ENCODE measurements around the gene ZNF615.
"Not testable (repeated sequence)": the region's sequence is repeated elsewhere in the genome, so short reads cannot be mapped to it uniquely, and the experiment has no call there.

The ZNF615 gene

DNA sequence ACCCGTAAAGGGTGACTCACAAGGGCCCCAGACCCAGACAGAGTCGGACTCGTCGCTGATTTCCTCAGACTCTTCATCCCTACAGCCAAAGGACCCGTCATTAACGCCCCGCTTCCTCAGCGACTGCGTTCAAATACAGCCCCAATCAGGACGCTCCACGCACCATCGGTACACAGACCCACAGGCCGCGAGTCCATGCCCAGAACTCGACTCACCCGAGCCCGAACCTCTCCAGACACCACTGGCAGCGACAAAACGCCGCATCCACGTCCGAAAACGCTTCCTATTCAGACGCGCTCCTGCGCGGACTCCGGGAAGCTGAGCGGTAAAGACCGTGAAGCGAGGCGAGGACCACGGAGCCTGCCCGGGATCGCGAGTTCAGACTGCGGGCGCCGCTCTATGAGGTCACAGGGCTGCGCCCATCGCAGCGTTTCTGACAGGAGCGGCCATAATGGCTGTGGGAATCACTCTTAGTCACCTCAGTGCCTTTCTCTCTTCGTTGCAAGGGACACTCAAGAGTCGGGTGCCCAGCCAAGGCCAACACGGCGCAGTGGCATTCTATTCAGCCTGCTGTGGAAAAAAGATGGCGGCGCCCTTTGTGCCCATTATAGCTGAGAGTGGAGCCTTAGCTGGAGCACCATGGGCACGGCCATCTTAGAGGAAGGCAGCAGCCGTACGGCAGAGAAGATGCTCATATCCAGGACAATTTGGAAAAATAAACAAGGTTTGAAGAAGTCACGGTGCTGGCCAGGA lies 20.2 kb upstream of the ZNF615 start, which contains the start of gene ZNF614:
Gene ZNF614 (minus strand): TSS at position 353 of the 753 bp plus-strand sequence. CDS start 2,634 bp downstream, outside the sequence.
- ChIA-PET CTCF (no interaction called here), POLR2A (no interaction called here)
- DNase-seq (ENCODE audit: extremely low spot score): peak; percentile 92
- no peak for TF ChIP-seq CTCF (IDR thresholded peaks at IDR 0.05; ENCODE audit: control extremely low read depth, extremely low read depth, low read depth, missing control alignments)

GRCh38 chr19:52026255-52026990 lies 18.4 kb upstream of the ZNF615 start:
- DNase-seq (ENCODE audit: extremely low spot score); POLR2A ChIA-PET; CTCF ChIA-PET: not testable (repeated sequence)

DNA sequence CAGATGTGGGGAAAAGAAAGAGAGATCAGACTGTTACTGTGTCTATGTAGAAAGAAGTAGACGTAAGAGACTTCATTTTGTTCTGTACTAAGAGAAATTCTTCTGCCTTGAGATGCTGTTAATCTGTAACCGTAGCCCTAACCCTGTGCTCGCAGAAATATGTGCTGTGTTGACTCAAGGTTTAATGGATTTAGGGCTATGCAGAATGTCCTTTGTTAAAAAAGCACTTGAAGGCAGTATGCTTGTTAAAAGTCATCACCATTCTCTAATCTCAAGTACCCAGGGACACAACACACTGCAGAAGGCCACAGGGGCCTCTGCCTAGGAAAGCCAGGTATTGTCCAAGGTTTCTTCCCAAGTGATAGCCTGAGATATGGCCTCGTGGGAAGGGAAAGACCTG lies 16.5 kb upstream of the ZNF615 start:
- POLR2A ChIA-PET; CTCF ChIA-PET; DNase-seq (ENCODE audit: extremely low spot score): not testable (repeated sequence)

DNA sequence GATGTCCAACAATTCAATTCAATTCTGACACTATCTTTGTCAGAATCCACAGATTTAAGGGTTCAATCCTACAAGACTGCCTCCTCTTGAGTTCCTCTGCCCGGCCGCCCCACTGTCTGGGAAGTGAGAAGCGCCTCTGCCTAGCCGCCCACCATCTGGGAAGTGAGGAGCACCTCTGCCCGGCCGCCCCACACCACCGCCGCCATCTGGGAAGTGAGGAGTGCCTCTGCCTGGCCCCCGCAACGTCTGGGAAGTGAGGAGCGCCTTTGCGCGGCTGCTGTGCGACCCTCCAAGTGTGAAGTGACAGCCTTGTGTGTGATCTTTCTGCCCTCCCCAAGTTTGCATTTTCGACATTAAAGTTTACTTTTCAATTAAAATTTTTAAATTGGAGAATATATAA lies 14.2 kb upstream of the ZNF615 start:
- no peak for DNase-seq (ENCODE audit: extremely low spot score)
- TF ChIP-seq CTCF (IDR thresholded peaks at IDR 0.05; ENCODE audit: control extremely low read depth, extremely low read depth, low read depth, missing control alignments): no peak
- POLR2A ChIA-PET: no interaction called here
- CTCF ChIA-PET: no interaction called here

DNA sequence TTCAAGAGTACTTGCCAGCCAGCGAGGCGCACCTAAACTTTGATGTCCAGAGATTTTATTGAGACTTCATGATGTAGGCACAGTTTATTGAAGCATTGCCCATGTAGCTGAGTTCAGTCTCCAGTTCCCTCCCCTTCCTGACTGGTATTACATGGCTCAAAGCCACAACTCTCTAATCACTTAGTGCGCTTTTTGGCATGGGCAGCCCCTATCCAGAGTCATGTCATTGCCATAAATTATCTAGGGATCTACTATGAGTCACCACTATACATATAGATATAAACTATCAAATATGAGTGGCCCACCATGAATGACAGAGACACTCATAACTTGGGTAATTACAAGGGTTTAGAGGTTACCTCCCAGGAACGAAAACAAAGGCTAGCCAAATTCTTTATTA lies 12.5 kb upstream of the ZNF615 start:
- POLR2A ChIA-PET: no interaction called here
- no peak for TF ChIP-seq CTCF (IDR thresholded peaks at IDR 0.05; ENCODE audit: control extremely low read depth, extremely low read depth, low read depth, missing control alignments)
- DNase-seq (ENCODE audit: extremely low spot score): no peak
- CTCF ChIA-PET: interaction anchor here (0.8 to 1.1 kb wide), 4 partner anchors 9 to 90 kb away, joined by 3 read pairs; no protein-coding TSS in a partner anchor

DNA sequence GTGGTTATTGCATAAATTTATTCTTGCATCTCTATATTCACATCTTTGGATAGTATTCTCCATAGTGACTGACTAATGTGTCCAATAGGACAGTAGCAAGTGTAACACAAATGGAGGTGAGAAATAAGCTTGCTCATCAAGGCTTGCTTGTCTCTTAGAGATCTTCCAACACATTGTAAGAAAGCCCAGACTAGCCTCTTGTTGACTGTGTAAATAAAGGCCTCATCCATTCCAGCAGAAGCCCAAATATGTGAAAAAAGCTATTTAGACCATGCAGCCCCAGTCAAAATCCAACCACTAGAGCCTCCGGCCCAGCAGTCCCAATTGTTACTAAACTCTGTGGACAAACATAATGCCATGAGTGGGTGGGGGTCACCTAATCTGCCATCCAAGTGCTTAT lies 2.7 kb upstream of the ZNF615 start:
- TF ChIP-seq CTCF (IDR thresholded peaks at IDR 0.05; ENCODE audit: control extremely low read depth, extremely low read depth, low read depth, missing control alignments): no peak
- ChIA-PET POLR2A (no interaction called here), CTCF (no interaction called here)
- DNase-seq (ENCODE audit: extremely low spot score): no peak

DNA sequence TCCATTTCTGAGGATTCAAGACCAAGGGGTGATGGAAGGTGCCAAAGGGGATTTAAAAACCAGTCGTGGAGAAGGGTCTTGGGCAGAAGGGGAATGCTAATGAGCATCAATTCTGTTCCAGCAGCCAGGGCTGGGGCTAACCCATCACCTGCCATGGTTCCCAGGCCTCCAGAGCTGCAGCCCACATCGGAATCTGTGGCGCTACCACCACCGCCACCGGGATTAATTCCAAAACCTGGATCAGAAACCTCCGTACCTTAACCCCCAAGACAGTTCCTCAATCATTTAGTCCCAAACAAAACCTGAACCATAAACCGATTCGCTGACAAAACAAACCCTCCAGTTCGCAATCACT lies 583 bp downstream of the ZNF615 start:
- POLR2A ChIA-PET: no interaction called here
- no peak for TF ChIP-seq CTCF (IDR thresholded peaks at IDR 0.05; ENCODE audit: control extremely low read depth, extremely low read depth, low read depth, missing control alignments)
- DNase-seq (ENCODE audit: extremely low spot score): no peak
- CTCF ChIA-PET: no interaction called here

Data from GM10248 (cell line).